Lung (tissue), 12 donors: ENCODE results near the gene POLQ. TPM values are rescaled to one million over a fixed set of nuclear protein-coding genes. Genes with fewer than 3 reads are reported as not detected.

ENCODE experiments used
- ATAC-seq: fragments of 200-7000 bp; cut with Tn5 transposase; one replicate; pipeline ENCODE4 v1.9.1; 2020; ENCODE audit warnings: moderate number of reproducible peaks; ENCODE audit not compliant: insufficient read depth, low FRiP score
- DNase-seq, 3 donors: peaks; one replicate each; pipeline ENCODE4 v3.0.0-alpha.2; 2013 to 2017
- H3K27ac ChIP-seq, 2 donors: one replicate each; pipeline ENCODE4 v1.5.1; 2013; ENCODE audit warnings: mild to moderate bottlenecking in 2 of 2, moderate library complexity in 2 of 2, control low read depth in 1 of 2, inconsistent platforms in 1 of 2, low read depth in 1 of 2, low read length in 1 of 2
- H3K27me3 ChIP-seq, 3 donors: one replicate each; pipeline ENCODE4 v1.5.1; 2013; ENCODE audit warnings: low read length in 2 of 3; ENCODE audit not compliant: control insufficient read depth in 3 of 3, insufficient read depth in 3 of 3
- H3K36me3 ChIP-seq, 4 donors: one replicate each; pipeline ENCODE4 v1.5.1; 2013; ENCODE audit warnings: low read length in 4 of 4, mild to moderate bottlenecking in 1 of 4, moderate library complexity in 1 of 4; ENCODE audit not compliant: control insufficient read depth in 4 of 4, insufficient read depth in 4 of 4
- H3K4me1 ChIP-seq, 5 donors: one replicate each; pipeline ENCODE4 v1.5.1; 2013; ENCODE audit warnings: low read length in 5 of 5, mild to moderate bottlenecking in 2 of 5, moderate library complexity in 1 of 5; ENCODE audit not compliant: control insufficient read depth in 5 of 5, insufficient read depth in 5 of 5
- H3K4me3 ChIP-seq: one replicate; pipeline ENCODE4 v1.5.1; 2013; ENCODE audit warnings: mild to moderate bottlenecking, control low read depth, moderate library complexity
- H3K9ac ChIP-seq, 2 donors: one replicate each; pipeline ENCODE4 v1.5.1; 2013; ENCODE audit warnings: low read length in 2 of 2, control low read depth in 1 of 2; ENCODE audit not compliant: insufficient read depth in 1 of 2
- H3K9me3 ChIP-seq, 4 donors: one replicate each; pipeline ENCODE4 v1.5.1; 2013; ENCODE audit warnings: low read length in 3 of 4, mild to moderate bottlenecking in 1 of 4, moderate library complexity in 1 of 4; ENCODE audit not compliant: control insufficient read depth in 4 of 4, insufficient read depth in 3 of 4
- WGBS, 2 donors: extraction: QIAGEN DNeasy Blood & Tissue Kit; methylation state at CpG; one replicate each; pipeline ENCODE4 v1.1.7; 2013; 5-methylcytosine and 5-hydroxymethylcytosine counted together
- polyA plus RNA-seq, 2 donors: library from polyadenylated mRNA; stranded (reverse); fragments of 200-250 nt; gene quantifications; one replicate each; pipeline ENCODE4 v1.2.1, GENCODE V29; 2013
- total RNA-seq, 2 donors: library from RNA; depleted of rRNA in 1 of 2; stranded (reverse); fragments of >200 nt in 1 of 2; gene quantifications; one replicate each; pipeline ENCODE4 v1.2.1, GENCODE V29; 2014 to 2021
- TF ChIP-seq, protein P1 (sequence below): IDR thresholded peaks from 2 replicates; pipeline ENCODE4 v1.5.1; 2012; ENCODE audit warnings: mild to moderate bottlenecking; ENCODE audit errors: control extremely low read depth, extremely low read depth
- donor health status: control.
- donor health status: control.
- donor health status: Bipolar disorder and iron deficiency.
- donor health status: healthy.
- donor health status: DM: yes; HTN: yes; CAD: no.

The POLQ gene
- total and polyA plus RNA-seq, 4 donors: 0.16 to 2.1 (median 0.51) TPM

DNA sequence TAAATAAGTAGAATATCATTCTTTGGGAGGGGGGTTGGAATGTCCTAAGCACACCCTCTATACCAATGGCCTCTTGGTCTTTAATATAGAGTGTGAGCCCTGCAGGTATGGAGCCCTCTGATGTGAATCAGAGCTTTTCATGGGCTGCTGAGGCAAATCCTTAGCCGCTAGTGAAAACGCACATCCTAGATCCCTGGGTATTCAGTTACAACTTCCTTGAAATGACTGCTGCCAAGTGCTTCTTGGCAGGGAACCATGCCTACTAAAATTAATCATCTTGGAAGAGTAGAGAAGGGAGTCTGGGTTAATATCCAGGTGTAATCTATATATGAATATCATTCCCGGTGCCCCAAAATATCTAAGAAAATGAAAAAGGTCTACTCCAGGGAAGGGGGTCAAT lies 109.1 kb downstream of the POLQ start:
- TF ChIP-seq, protein P1, sequence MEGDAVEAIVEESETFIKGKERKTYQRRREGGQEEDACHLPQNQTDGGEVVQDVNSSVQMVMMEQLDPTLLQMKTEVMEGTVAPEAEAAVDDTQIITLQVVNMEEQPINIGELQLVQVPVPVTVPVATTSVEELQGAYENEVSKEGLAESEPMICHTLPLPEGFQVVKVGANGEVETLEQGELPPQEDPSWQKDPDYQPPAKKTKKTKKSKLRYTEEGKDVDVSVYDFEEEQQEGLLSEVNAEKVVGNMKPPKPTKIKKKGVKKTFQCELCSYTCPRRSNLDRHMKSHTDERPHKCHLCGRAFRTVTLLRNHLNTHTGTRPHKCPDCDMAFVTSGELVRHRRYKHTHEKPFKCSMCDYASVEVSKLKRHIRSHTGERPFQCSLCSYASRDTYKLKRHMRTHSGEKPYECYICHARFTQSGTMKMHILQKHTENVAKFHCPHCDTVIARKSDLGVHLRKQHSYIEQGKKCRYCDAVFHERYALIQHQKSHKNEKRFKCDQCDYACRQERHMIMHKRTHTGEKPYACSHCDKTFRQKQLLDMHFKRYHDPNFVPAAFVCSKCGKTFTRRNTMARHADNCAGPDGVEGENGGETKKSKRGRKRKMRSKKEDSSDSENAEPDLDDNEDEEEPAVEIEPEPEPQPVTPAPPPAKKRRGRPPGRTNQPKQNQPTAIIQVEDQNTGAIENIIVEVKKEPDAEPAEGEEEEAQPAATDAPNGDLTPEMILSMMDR: no peak
- Histone ChIP-seq H3K27me3 (no peaks in the 10 kb centered on the region), H3K9ac (no peak overlapping the region), H3K4me3 (no peak overlapping the region), H3K36me3 (peaks cover 0 to 2% (median 0%) of the 10 kb centered on the region in 4 donors), H3K9me3 (peaks cover 0 to 2% (median 0%) of the 10 kb centered on the region in 4 donors), H3K27ac (no peak overlapping the region), H3K4me1 (no peaks in the 10 kb centered on the region)
- WGBS, 2 donors: 75 to 87% methylated on average over 3 of the region's 3 CpGs
- DNase-seq: no peak
- no peak for ATAC-seq

DNA sequence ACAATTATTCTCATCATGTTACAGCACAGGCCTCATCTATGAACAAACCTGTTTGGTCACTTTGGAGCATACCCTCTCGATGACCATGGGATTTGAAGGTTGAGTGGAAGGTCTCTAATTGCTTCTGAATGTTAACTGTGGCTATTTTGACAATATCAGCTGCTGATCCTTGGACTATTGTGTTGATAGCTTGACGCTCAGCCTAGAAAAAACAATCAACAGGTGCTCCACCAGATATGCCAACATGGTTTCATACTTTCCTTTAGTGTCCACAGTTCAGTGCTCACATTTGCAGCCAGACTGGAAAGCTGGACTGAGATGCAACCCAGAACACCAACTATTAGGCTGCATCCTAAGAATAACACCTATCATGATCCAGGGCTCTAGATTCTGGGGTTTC lies 109.7 kb downstream of the POLQ start:
- Histone ChIP-seq H3K36me3 (peaks cover 0 to 2% (median 0%) of the 10 kb centered on the region in 4 donors), H3K4me1 (no peaks in the 10 kb centered on the region), H3K9me3 (peaks cover 0 to 2% (median 0%) of the 10 kb centered on the region in 4 donors), H3K27me3 (no peaks in the 10 kb centered on the region), H3K9ac (no peak overlapping the region), H3K4me3 (no peak overlapping the region), H3K27ac (no peak overlapping the region)
- DNase-seq (no peak), ATAC-seq (no peak)
- TF ChIP-seq, protein P1: no peak
- WGBS, 2 donors: 88 to 91% methylated on average over 2 of the region's 2 CpGs

DNA sequence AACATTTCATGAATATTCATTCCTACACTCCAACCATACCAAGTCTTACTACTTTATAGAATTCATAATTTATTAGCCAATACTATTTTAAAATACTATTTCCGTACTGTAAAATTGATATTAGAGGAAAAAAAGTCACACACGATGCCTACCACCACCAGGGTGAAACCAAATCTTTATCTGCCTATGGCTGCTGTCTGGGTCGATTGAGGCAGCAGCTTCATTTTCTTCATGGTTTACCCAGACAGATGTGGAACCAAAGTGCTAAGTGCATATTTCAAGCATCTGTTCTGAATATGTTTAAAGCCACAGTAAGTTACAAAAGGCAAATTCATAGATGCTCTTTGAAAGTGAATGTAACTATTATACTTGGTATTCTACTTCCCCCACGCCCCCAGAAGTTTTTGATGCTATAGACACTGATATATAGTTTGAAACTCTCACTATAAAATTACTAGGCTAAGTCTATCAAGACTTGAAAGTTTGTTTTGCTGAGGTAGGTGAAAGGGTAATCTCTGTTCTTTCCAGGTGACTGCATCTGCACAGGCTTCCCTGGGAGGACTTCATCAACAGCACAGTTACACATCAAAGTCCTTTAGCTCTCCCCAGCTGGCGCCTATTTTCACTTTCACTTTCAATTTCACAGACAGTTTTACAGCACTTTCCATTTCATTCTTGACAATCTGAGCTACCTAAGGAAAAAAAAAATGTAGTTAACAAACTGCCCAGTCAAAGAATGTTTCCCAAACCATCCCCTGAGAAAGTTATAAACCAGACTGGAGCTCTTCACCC lies 113.9 kb downstream of the POLQ start:
- Histone ChIP-seq H3K27ac (no peak overlapping the region), H3K36me3 (peaks cover 0 to 7% (median 1%) of the 10 kb centered on the region in 4 donors), H3K27me3 (no peaks in the 10 kb centered on the region), H3K9ac (no peak overlapping the region), H3K9me3 (peaks cover 0 to 2% (median 0%) of the 10 kb centered on the region in 4 donors), H3K4me1 (no peaks in the 10 kb centered on the region), H3K4me3 (no peak overlapping the region)
- DNase-seq: peak in 2 of 3 donors; percentile 47 to 58
- peak; percentile 72 for ATAC-seq
- TF ChIP-seq, protein P1: no peak
- 67 to 76% methylated on average over 5 of the region's 5 CpGs for WGBS, 2 donors
